ENCODE results near the gene PPP1R9A. TPM values are rescaled to one million over a fixed set of nuclear protein-coding genes. Genes with fewer than 3 reads are reported as not detected.

The PPP1R9A gene
- total RNA-seq, 4 donors from 2014 or later, result 15.7 to 37.6 (median 27.6) TPM

DNA sequence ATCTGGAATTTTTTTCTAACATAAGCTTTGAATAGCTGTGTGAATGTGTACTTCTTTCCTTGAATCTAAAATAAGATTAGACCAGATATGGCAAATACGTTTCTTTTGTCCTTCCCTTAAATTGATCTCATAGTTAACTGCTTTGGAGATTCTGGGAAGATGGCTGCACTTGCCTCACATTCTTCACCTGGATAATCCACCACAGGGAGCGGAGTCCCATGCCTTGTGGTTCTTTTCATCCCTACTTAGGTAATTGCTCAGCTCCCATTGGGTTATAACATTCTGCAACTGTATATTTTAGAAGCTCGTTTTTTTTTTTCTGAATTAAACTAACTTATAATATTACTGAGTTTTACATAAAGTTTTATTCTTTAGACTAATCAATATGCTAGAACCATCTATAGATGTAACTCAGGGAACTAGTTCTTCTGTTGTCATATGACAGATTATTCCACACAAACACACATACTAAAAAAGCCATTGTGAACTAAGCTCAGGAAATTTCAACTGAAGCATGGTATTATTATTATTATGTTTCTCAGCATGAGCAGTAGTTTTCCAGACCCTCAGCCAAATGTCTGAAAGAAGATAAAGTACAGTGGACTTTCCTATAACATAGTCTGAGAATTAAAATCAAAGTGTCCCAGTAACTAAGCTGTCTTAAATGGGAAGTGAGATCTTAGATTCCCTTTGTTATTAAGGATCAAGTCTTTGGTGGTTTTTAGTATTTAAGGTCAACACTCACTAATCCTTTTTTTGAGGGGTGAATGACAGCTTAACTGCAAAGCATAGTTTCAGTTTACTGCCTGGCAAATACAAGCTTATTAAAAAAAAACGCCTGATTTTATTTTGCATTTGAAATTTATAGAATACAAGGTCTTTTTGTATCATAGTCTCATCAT lies 182.3 kb downstream of the PPP1R9A start:
- no peak for DNase-seq (ENCODE audit: low spot score in 2 of 2)

DNA sequence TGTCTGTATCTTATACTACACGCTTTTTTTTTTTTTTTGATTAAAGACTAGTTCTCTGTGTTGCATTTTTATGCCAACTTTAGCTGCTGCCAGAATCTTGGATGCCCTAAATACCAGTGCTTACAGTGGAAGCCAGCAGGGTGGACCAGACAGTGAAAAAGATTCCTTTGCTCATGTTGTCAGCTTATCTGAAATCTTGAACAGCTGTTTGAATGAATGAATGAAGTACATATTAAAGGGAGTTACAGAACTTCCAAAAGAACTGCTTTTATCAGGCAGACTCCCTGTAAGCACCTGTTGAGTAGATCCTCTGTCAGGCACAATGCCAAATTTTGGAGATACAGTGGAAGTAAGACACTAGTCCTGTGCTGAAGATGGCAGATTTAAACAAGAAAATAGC lies 184.9 kb downstream of the PPP1R9A start:
- no peak overlapping the region for H3K27ac ChIP-seq
- H3K4me3 ChIP-seq, result no peak overlapping the region
- 32 to 53% methylated on average over 1 of the region's 1 CpG for WGBS, 2 donors
- H3K27me3 ChIP-seq, result no peaks in the 10 kb centered on the region
- peaks cover 0 to 34% (median 0%) of the 10 kb centered on the region in 4 donors for H3K4me1 ChIP-seq
- no peak for DNase-seq (ENCODE audit: low spot score in 2 of 2)
- H3K9me3 ChIP-seq, result no peaks in the 10 kb centered on the region
- no peak for TF ChIP-seq EP300 (IDR thresholded peaks at IDR 0.05)
- TF ChIP-seq, protein P1, sequence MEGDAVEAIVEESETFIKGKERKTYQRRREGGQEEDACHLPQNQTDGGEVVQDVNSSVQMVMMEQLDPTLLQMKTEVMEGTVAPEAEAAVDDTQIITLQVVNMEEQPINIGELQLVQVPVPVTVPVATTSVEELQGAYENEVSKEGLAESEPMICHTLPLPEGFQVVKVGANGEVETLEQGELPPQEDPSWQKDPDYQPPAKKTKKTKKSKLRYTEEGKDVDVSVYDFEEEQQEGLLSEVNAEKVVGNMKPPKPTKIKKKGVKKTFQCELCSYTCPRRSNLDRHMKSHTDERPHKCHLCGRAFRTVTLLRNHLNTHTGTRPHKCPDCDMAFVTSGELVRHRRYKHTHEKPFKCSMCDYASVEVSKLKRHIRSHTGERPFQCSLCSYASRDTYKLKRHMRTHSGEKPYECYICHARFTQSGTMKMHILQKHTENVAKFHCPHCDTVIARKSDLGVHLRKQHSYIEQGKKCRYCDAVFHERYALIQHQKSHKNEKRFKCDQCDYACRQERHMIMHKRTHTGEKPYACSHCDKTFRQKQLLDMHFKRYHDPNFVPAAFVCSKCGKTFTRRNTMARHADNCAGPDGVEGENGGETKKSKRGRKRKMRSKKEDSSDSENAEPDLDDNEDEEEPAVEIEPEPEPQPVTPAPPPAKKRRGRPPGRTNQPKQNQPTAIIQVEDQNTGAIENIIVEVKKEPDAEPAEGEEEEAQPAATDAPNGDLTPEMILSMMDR (IDR thresholded peaks at IDR 0.05), result no peak
- TF ChIP-seq POLR2A (IDR thresholded peaks at IDR 0.05), result no peak
- no peaks in the 10 kb centered on the region for H3K36me3 ChIP-seq

More for the DNA sequence above, 182.3 kb downstream of the PPP1R9A start:
- WGBS, 2 donors, result 78 to 81% methylated on average over 4 of the region's 4 CpGs
- no peak overlapping the region for H3K27ac ChIP-seq
- H3K9me3 ChIP-seq, result no peaks in the 10 kb centered on the region
- TF ChIP-seq, protein P1 (IDR thresholded peaks at IDR 0.05), result no peak
- no peak for TF ChIP-seq POLR2A (IDR thresholded peaks at IDR 0.05)
- TF ChIP-seq EP300 (IDR thresholded peaks at IDR 0.05), result no peak
- H3K4me3 ChIP-seq, result no peak overlapping the region
- peaks cover 0 to 8% (median 0%) of the 10 kb centered on the region in 4 donors for H3K4me1 ChIP-seq
- H3K27me3 ChIP-seq, result no peaks in the 10 kb centered on the region
- no peaks in the 10 kb centered on the region for H3K36me3 ChIP-seq

DNA sequence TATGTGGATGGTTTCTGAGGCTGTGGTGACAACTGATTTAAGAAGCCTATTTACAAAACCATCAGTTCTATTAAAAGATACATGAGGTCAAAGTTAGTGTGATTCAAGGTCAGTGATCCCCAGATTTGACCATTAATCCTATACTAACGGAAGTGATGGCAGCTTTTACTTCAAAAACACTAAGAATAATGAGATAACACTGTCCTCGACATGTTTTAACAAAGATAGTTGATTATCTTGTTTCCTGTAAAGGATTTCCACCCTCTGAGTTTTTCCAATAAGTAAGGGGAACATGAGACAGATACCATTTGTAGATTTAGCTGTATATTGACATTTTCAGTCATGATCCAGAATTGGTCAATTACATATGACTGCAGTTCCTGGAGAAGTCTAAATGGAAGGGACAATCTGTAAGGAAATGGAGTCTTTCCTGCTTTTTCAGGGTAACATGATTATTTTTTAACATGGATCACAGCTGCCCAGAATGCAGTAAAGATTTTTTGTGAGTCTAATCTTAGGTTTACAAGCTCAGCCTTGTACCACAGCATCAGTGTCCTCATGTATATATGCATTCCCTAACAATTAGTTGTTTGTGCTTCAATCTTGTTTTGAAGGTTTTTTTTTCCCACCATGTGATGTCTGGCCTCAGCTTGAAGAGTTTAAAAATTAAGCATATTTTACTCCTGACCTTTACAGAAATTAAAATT lies 188.0 kb downstream of the PPP1R9A start:
- Histone ChIP-seq H3K4me1 (peaks cover 0 to 35% (median 0%) of the 10 kb centered on the region in 4 donors), H3K4me3 (no peak overlapping the region), H3K36me3 (no peaks in the 10 kb centered on the region), H3K9me3 (no peaks in the 10 kb centered on the region), H3K27me3 (no peaks in the 10 kb centered on the region), H3K27ac (peak overlapping the region; percentile 5 to 75 (median 42))
- no peak for DNase-seq (ENCODE audit: low spot score in 2 of 2)
- no peak for TF ChIP-seq EP300 (IDR thresholded peaks at IDR 0.05)
- TF ChIP-seq POLR2A (IDR thresholded peaks at IDR 0.05), result no peak
- TF ChIP-seq, protein P1 (IDR thresholded peaks at IDR 0.05), result no peak
- WGBS, 2 donors, result 49 to 50% methylated on average over 2 of the region's 2 CpGs

DNA sequence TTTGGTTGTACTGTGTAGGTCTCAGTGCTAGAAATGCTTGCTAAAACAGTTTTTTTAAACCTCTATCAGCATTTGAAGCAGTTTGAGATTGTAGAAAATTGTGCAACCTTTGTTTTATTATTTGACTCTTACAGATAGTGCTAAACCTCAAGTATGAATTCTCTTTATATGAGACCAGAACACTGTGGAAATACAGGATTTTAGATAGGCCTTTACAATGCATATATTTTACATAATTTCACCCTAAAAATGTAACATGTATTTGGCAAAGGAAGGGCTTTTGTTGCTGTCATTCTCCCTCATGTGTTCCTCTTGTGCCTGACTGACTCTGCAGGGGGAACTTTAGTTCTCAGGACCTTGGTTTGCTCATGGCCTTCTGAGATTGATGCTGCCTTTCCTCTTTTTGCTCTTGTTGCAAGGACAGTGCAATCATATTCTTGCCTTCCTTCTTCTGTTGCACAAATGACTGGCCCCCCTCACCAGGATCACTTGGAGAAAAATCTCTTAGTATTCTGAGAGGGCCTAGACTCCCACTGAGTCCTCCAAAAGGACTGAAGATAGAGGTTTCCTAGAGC lies 188.7 kb downstream of the PPP1R9A start:
- H3K27ac ChIP-seq, result peak overlapping the region in 2 of 4 donors; percentile 72 to 75
- H3K9me3 ChIP-seq, result no peaks in the 10 kb centered on the region
- H3K36me3 ChIP-seq, result no peaks in the 10 kb centered on the region
- H3K27me3 ChIP-seq, result no peaks in the 10 kb centered on the region
- peaks cover 0 to 35% (median 0%) of the 10 kb centered on the region in 4 donors for H3K4me1 ChIP-seq
- no peak overlapping the region for H3K4me3 ChIP-seq
- TF ChIP-seq, protein P1 (IDR thresholded peaks at IDR 0.05), result no peak
- TF ChIP-seq POLR2A (IDR thresholded peaks at IDR 0.05) (no peak), EP300 (IDR thresholded peaks at IDR 0.05) (no peak)
- DNase-seq (ENCODE audit: low spot score in 2 of 2), result no peak

Measured in tibial nerve (tissue), 4 donors.